SK-N-SH (cell line): ENCODE data around the gene NAV2.

Experiments used
- CTCF ChIP-seq: fragments of 200-600 bp; sonication (generic); IDR thresholded peaks from 2 replicates; pipeline ENCODE4 v1.6.1; 2017; ENCODE audit warnings: antibody characterized with exemption, mild to moderate bottlenecking, moderate library complexity
- EP300 ChIP-seq, 2 experiments: IDR thresholded peaks; 2 replicates each; pipeline versions ENCODE4 v1.4.0 to v1.6.1; 2012; ENCODE audit warnings: borderline replicate concordance in 1 of 2, low read depth in 1 of 2, low read length in 1 of 2
- EZH2phosphoT487 ChIP-seq: fragments of 200-600 bp; sonication (generic); IDR thresholded peaks from 2 replicates; pipeline ENCODE4 v1.6.1; 2017; ENCODE audit warnings: low read depth, mixed run types, mild to moderate bottlenecking, antibody characterized with exemption, moderate library complexity, borderline replicate concordance
- FOXJ3 ChIP-seq: sonication (generic); formaldehyde crosslinking; IDR thresholded peaks from 2 replicates; pipeline ENCODE4 v1.5.1; 2020; ENCODE audit warnings: mild to moderate bottlenecking, missing genetic modification reagents
- MAX ChIP-seq: IDR thresholded peaks from 2 replicates; pipeline ENCODE4 v1.4.0; 2012; ENCODE audit warnings: low read depth
- NRF1 ChIP-seq: IDR thresholded peaks from 2 replicates; pipeline ENCODE4 v1.6.1; 2012; ENCODE audit warnings: low read depth, mild to moderate bottlenecking, low read length
- POLR2AphosphoS5 ChIP-seq: IDR thresholded peaks from 2 replicates; pipeline ENCODE4 v1.6.1; 2012; ENCODE audit warnings: low read depth, low read length
- RCOR1 ChIP-seq: fragments of 150-350 bp; IDR thresholded peaks from 2 replicates; pipeline ENCODE4 v1.6.1; 2017; ENCODE audit warnings: antibody characterized with exemption, low read length
- SIN3A ChIP-seq: IDR thresholded peaks from 2 replicates; pipeline ENCODE4 v1.6.1; 2012; ENCODE audit warnings: low read depth, mild to moderate bottlenecking, low read length, moderate library complexity, borderline replicate concordance
- TCF12 ChIP-seq: IDR thresholded peaks from 2 replicates; pipeline ENCODE4 v1.4.0; 2012
- YY1 ChIP-seq: IDR thresholded peaks from 2 replicates; pipeline ENCODE4 v1.4.0; 2012; ENCODE audit warnings: low read depth, mild to moderate bottlenecking

- no peak for TF ChIP-seq YY1
- no peak for TF ChIP-seq EP300 (IDR thresholded peaks at IDR 0.05; ENCODE audit: borderline replicate concordance in 1 of 2, low read depth in 1 of 2, low read length in 1 of 2)
- no peak for TF ChIP-seq EZH2phosphoT487
- no peak for TF ChIP-seq FOXJ3
- no peak for TF ChIP-seq NRF1
- no peak for TF ChIP-seq CTCF
- TF ChIP-seq MAX, result no peak
- TF ChIP-seq SIN3A, result no peak
- no peak for TF ChIP-seq TCF12
- no peak for TF ChIP-seq POLR2AphosphoS5
- no peak for TF ChIP-seq RCOR1
Measured at GRCh38 chr11:19819148-19819547, 106.5 kb downstream of the NAV2 start.
